GM23338 (cell line): ENCODE results near the gene SDC1. TPM values are rescaled to one million over a fixed set of nuclear protein-coding genes. Genes with fewer than 3 reads are reported as not detected.

ENCODE experiments used
- ATAC-seq: fragments of 200-7000 bp; cut with Tn5 transposase; 3 replicates; pipeline ENCODE4 v1.9.1; 2020
- DNase-seq: peaks from one replicate; pipeline ENCODE4 v3.0.0-alpha.2; 2015; ENCODE audit warnings: low spot score
- H2AFZ ChIP-seq: fragments of 200-600 bp; sonication (generic); 2 replicates; pipeline ENCODE4 v1.8.0; 2016; ENCODE audit warnings: antibody characterized with exemption, mild to moderate bottlenecking, moderate library complexity
- H3F3A ChIP-seq: fragments of 200-600 bp; sonication (generic); replicated peaks from 2 replicates; pipeline ENCODE4 v1.8.0; 2017; ENCODE audit warnings: antibody characterized with exemption, mixed run types, low read depth
- H3K27ac ChIP-seq: fragments of 200-600 bp; sonication (generic); 2 replicates; pipeline ENCODE4 v1.6.1; 2016; ENCODE audit warnings: low read depth
- H3K27me3 ChIP-seq: fragments of 200-600 bp; sonication (generic); 2 replicates; pipeline ENCODE4 v1.8.0; 2016; ENCODE audit warnings: mild to moderate bottlenecking, mixed run types, moderate library complexity; ENCODE audit not compliant: insufficient read depth
- H3K36me3 ChIP-seq: fragments of 200-600 bp; sonication (generic); 2 replicates; pipeline ENCODE4 v1.8.0; 2016; ENCODE audit warnings: mild to moderate bottlenecking; ENCODE audit not compliant: insufficient read depth
- H3K4me1 ChIP-seq: fragments of 200-600 bp; sonication (generic); 2 replicates; pipeline ENCODE4 v1.8.0; 2016; ENCODE audit warnings: mild to moderate bottlenecking, moderate library complexity; ENCODE audit not compliant: insufficient read depth
- H3K4me2 ChIP-seq: fragments of 200-600 bp; sonication (generic); 2 replicates; pipeline ENCODE4 v1.7.1; 2017; ENCODE audit warnings: mixed run types
- H3K4me3 ChIP-seq: fragments of 200-600 bp; sonication (generic); 2 replicates; pipeline ENCODE4 v1.6.1; 2016; ENCODE audit warnings: mixed run types
- H3K79me2 ChIP-seq: fragments of 200-600 bp; sonication (generic); replicated peaks from 2 replicates; pipeline ENCODE4 v1.8.0; 2017; ENCODE audit warnings: mild to moderate bottlenecking; ENCODE audit not compliant: insufficient read depth
- H3K9me2 ChIP-seq: fragments of 200-600 bp; sonication (generic); 2 replicates; pipeline ENCODE4 v1.8.0; 2017; ENCODE audit not compliant: insufficient read depth
- H4K20me1 ChIP-seq: fragments of 200-600 bp; sonication (generic); replicated peaks from 2 replicates; pipeline ENCODE4 v1.8.0; 2017; ENCODE audit warnings: mild to moderate bottlenecking; ENCODE audit not compliant: insufficient read depth
- H3K27ac Mint-ChIP-seq: 2 replicates; pipeline ENCODE4 v1.8.0; 2020; ENCODE audit warnings: inconsistent platforms, mild to moderate bottlenecking, moderate library complexity, mixed read lengths
- H3K27me3 Mint-ChIP-seq: 3 replicates; pipeline ENCODE4 v1.8.0; 2022; ENCODE audit warnings: low read depth, mild to moderate bottlenecking, moderate library complexity, mixed read lengths, inconsistent platforms; ENCODE audit not compliant: insufficient read depth, poor library complexity
- H3K36me3 Mint-ChIP-seq: 3 replicates; pipeline ENCODE4 v1.8.0; 2021; ENCODE audit warnings: low read depth, mild to moderate bottlenecking, inconsistent platforms, moderate library complexity, mixed read lengths
- H3K4me1 Mint-ChIP-seq: 3 replicates; pipeline ENCODE4 v1.8.0; 2020; ENCODE audit warnings: mild to moderate bottlenecking, inconsistent platforms, mixed read lengths
- H3K4me3 Mint-ChIP-seq: 3 replicates; pipeline ENCODE4 v1.8.0; 2021; ENCODE audit warnings: moderate library complexity, mild to moderate bottlenecking, inconsistent platforms, mixed read lengths
- H3K9me3 Mint-ChIP-seq: 3 replicates; pipeline ENCODE4 v1.8.0; 2020; ENCODE audit warnings: moderate library complexity, mild to moderate bottlenecking, inconsistent platforms, mixed read lengths
- CREB1 ChIP-seq: fragments of 250-450 bp; sonication (Bioruptor Pico); IDR thresholded peaks from 2 replicates; pipeline ENCODE4 v1.5.0; 2020; ENCODE audit warnings: low read depth, mild to moderate bottlenecking, moderate library complexity
- ETS1 ChIP-seq: IDR thresholded peaks from 2 replicates; pipeline ENCODE4 v1.6.1; 2016; ENCODE audit warnings: antibody characterized with exemption
- EZH2 ChIP-seq: fragments of 200-600 bp; sonication (generic); IDR thresholded peaks from one replicate; pipeline ENCODE4 v1.8.0; 2017; ENCODE audit warnings: antibody characterized with exemption, mild to moderate bottlenecking, low read depth; ENCODE audit not compliant: unreplicated experiment
- EZH2phosphoT487 ChIP-seq: fragments of 200-600 bp; sonication (generic); IDR thresholded peaks from one replicate; pipeline ENCODE4 v1.8.1; 2018; ENCODE audit warnings: antibody characterized with exemption; ENCODE audit not compliant: unreplicated experiment
- JUNB ChIP-seq: IDR thresholded peaks from one replicate; pipeline ENCODE4 v1.6.1; 2016; ENCODE audit warnings: antibody characterized with exemption; ENCODE audit not compliant: unreplicated experiment
- NANOG ChIP-seq: IDR thresholded peaks from 2 replicates; pipeline ENCODE4 v1.6.1; 2016; ENCODE audit warnings: antibody characterized with exemption, borderline replicate concordance
- POLR2AphosphoS5 ChIP-seq: IDR thresholded peaks from 2 replicates; pipeline ENCODE4 v1.6.1; 2016; ENCODE audit warnings: antibody characterized with exemption, low read depth
- STAT1 ChIP-seq: IDR thresholded peaks from one replicate; pipeline ENCODE4 v1.6.1; 2016; ENCODE audit warnings: antibody characterized with exemption; ENCODE audit not compliant: unreplicated experiment
- ZNF114 ChIP-seq: fragments of 250-450 bp; sonication (Bioruptor Pico); IDR thresholded peaks from 2 replicates; pipeline ENCODE4 v1.5.0; 2020; ENCODE audit warnings: mild to moderate bottlenecking, moderate library complexity
- ZNF331 ChIP-seq: fragments of 250-450 bp; sonication (Bioruptor Pico); IDR thresholded peaks from 2 replicates; pipeline ENCODE4 v1.5.0; 2020; ENCODE audit warnings: low read depth, mild to moderate bottlenecking, moderate library complexity
- polyA plus RNA-seq: library from polyadenylated mRNA; unstranded; fragments of >200 nt; fragmentation: Nextera tagmentation; extraction: Ambion mirVana; gene quantifications from 2 replicates; pipeline ENCODE4 v1.2.1, GENCODE V29; 2016
- total RNA-seq: library from RNA; depleted of rRNA; stranded (reverse); fragments of >200 nt; shearing (Covaris generic); gene quantifications from 2 replicates; pipeline ENCODE4 v1.2.3, GENCODE V29; 2014
- TF ChIP-seq, protein P1 (sequence below): IDR thresholded peaks from one replicate; pipeline ENCODE4 v1.6.1; 2018; ENCODE audit warnings: antibody characterized with exemption; ENCODE audit not compliant: unreplicated experiment

Gene SDC1
- total and polyA plus RNA-seq, 2 experiments from 2014 or later = 16.6 to 43.0 TPM

GRCh38 chr2:20201671-20202070 is 23.3 kb downstream of the SDC1 start:
- H3K4me3 Mint-ChIP-seq = no peak overlapping the region
- H3K27me3 ChIP-seq = no peaks in the 10 kb centered on the region
- H3K27me3 Mint-ChIP-seq = peaks cover 4% of the 10 kb centered on the region
- peaks cover 38% of the 10 kb centered on the region for H3K36me3 Mint-ChIP-seq
- peaks cover 7% of the 10 kb centered on the region for H3K36me3 ChIP-seq
- H4K20me1 ChIP-seq = peaks cover 2% of the 10 kb centered on the region; the same call in 1 of the 2 replicates
- H3K79me2 ChIP-seq = peaks cover 4% of the 10 kb centered on the region; the same call in 1 of the 2 replicates
- no peaks in the 10 kb centered on the region for H3K4me1 ChIP-seq
- H3K27ac ChIP-seq = no peak overlapping the region
- H3K27ac Mint-ChIP-seq = no peak overlapping the region
- peaks cover 8% of the 10 kb centered on the region for H3K4me1 Mint-ChIP-seq
- TF ChIP-seq EZH2phosphoT487 = no peak
- TF ChIP-seq ZNF331 (CRISPR knock-in tag) = no peak
- TF ChIP-seq STAT1 = no peak
- no peak for TF ChIP-seq CREB1 (CRISPR knock-in tag)
- DNase-seq (no peak), ATAC-seq (no peak)
- H3K9me3 Mint-ChIP-seq = no peaks in the 10 kb centered on the region
- H2AFZ ChIP-seq = no peak overlapping the region
- H3K9me2 ChIP-seq = no peaks in the 10 kb centered on the region
- no peak overlapping the region for H3K4me2 ChIP-seq
- 0 out of 2 replicates have a peak, but pooled peaks cover 3% of the 10 kb centered on the region for H3F3A ChIP-seq
- no peak overlapping the region for H3K4me3 ChIP-seq

DNA sequence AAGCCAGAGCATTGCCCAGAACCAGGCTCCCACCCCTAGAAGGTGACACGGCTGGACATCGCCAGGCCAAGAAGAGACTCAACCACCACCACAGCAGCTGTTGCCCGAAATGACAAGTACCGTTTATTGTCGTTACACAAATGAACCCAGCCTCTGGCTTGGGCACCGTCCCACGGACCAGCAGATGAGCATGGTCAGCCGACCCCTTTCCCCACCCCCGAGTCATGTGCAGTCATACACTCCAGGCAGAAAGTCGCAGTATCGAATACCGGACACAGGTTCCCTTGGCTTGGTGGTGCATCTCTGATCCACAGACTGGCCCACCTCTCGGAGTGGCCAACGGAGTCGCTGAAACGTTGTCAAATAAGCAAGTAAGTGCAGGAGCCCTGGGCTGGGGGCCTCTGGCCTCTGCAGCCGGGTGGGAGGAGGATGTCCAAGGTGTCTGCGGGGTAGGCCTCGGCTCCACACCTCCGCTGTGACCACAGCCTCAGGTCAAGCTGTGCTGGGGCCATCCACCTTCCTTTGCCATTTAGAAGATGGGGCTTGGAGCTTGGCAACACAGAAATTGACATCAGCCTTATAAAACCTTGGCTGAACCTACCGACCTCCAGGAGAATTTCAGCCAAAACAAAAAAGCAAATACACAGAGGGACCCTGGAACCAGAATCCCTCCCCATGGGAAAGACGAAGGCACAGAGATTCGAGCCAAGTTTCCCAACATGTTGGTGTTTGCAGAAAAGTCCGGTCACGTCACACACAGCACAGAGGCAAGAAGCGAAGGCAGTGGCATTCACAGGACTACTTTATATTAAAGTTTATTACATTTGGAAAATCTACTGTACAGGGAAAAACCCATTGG is 24.0 kb downstream of the SDC1 start:
- Mint-ChIP-seq H3K4me1 (peaks cover 8% of the 10 kb centered on the region), H3K9me3 (no peaks in the 10 kb centered on the region), H3K27me3 (peaks cover 7% of the 10 kb centered on the region), H3K4me3 (no peak overlapping the region), H3K27ac (no peak overlapping the region), H3K36me3 (peaks cover 38% of the 10 kb centered on the region)
- no peaks in the 10 kb centered on the region for H3K79me2 ChIP-seq
- no peak overlapping the region for H2AFZ ChIP-seq
- ATAC-seq (no peak), DNase-seq (no peak)
- peaks cover 7% of the 10 kb centered on the region for H3K36me3 ChIP-seq
- peaks cover 2% of the 10 kb centered on the region; the same call in 1 of the 2 replicates for H4K20me1 ChIP-seq
- H3K9me2 ChIP-seq = no peaks in the 10 kb centered on the region
- H3K27me3 ChIP-seq = no peaks in the 10 kb centered on the region
- H3K4me3 ChIP-seq = no peak overlapping the region
- H3K4me1 ChIP-seq = no peaks in the 10 kb centered on the region
- H3F3A ChIP-seq = 0 out of 2 replicates have a peak, but pooled peaks cover 3% of the 10 kb centered on the region
- no peak overlapping the region for H3K4me2 ChIP-seq
- H3K27ac ChIP-seq = no peak overlapping the region
- TF ChIP-seq EZH2phosphoT487 (no peak), NANOG (no peak), CREB1 (CRISPR knock-in tag) (no peak), EZH2 (no peak), ZNF114 (CRISPR knock-in tag) (no peak), ETS1 (no peak), POLR2AphosphoS5 (no peak), ZNF331 (CRISPR knock-in tag) (no peak), JUNB (no peak)
- TF ChIP-seq, protein P1, sequence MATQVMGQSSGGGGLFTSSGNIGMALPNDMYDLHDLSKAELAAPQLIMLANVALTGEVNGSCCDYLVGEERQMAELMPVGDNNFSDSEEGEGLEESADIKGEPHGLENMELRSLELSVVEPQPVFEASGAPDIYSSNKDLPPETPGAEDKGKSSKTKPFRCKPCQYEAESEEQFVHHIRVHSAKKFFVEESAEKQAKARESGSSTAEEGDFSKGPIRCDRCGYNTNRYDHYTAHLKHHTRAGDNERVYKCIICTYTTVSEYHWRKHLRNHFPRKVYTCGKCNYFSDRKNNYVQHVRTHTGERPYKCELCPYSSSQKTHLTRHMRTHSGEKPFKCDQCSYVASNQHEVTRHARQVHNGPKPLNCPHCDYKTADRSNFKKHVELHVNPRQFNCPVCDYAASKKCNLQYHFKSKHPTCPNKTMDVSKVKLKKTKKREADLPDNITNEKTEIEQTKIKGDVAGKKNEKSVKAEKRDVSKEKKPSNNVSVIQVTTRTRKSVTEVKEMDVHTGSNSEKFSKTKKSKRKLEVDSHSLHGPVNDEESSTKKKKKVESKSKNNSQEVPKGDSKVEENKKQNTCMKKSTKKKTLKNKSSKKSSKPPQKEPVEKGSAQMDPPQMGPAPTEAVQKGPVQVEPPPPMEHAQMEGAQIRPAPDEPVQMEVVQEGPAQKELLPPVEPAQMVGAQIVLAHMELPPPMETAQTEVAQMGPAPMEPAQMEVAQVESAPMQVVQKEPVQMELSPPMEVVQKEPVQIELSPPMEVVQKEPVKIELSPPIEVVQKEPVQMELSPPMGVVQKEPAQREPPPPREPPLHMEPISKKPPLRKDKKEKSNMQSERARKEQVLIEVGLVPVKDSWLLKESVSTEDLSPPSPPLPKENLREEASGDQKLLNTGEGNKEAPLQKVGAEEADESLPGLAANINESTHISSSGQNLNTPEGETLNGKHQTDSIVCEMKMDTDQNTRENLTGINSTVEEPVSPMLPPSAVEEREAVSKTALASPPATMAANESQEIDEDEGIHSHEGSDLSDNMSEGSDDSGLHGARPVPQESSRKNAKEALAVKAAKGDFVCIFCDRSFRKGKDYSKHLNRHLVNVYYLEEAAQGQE = no peak
